ENCODE measurements around the gene FRMPD2.

DNA sequence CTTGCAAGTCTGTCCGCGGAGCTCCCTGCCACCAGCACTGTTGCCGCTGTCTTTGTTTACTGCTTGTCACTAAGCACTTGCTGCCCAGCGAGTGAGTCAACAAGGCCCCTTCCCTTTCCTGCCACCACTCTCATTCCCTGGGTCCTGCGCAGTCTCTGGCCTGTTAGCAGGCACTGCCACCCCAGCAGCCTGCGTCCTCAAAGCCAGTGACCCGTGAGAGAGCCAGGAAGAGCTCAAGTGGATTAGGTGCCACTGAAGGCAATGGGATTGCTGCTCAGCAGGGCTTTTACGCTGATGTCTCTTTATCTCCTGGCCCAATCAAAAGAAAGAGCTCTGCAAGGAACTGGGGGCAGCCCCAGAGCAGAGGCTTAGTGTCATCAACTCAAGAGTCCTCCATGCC is at the start of gene FRMPD2:
- TF ChIP-seq, protein P1, sequence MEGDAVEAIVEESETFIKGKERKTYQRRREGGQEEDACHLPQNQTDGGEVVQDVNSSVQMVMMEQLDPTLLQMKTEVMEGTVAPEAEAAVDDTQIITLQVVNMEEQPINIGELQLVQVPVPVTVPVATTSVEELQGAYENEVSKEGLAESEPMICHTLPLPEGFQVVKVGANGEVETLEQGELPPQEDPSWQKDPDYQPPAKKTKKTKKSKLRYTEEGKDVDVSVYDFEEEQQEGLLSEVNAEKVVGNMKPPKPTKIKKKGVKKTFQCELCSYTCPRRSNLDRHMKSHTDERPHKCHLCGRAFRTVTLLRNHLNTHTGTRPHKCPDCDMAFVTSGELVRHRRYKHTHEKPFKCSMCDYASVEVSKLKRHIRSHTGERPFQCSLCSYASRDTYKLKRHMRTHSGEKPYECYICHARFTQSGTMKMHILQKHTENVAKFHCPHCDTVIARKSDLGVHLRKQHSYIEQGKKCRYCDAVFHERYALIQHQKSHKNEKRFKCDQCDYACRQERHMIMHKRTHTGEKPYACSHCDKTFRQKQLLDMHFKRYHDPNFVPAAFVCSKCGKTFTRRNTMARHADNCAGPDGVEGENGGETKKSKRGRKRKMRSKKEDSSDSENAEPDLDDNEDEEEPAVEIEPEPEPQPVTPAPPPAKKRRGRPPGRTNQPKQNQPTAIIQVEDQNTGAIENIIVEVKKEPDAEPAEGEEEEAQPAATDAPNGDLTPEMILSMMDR (IDR thresholded peaks at IDR 0.05) = no peak
- TF ChIP-seq, protein P2, sequence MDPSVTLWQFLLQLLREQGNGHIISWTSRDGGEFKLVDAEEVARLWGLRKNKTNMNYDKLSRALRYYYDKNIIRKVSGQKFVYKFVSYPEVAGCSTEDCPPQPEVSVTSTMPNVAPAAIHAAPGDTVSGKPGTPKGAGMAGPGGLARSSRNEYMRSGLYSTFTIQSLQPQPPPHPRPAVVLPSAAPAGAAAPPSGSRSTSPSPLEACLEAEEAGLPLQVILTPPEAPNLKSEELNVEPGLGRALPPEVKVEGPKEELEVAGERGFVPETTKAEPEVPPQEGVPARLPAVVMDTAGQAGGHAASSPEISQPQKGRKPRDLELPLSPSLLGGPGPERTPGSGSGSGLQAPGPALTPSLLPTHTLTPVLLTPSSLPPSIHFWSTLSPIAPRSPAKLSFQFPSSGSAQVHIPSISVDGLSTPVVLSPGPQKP (IDR thresholded peaks at IDR 0.05; ENCODE audit: low read depth, low read length) = no peak
- TF ChIP-seq HOXB5 (CRISPR knock-in tag; IDR thresholded peaks at IDR 0.05) (no peak), POLR2A (IDR thresholded peaks at IDR 0.05; ENCODE audit: low read length) (no peak), KDM5A (IDR thresholded peaks at IDR 0.05) (no peak), JUN (IDR thresholded peaks at IDR 0.05) (no peak), RFX5 (IDR thresholded peaks at IDR 0.05) (no peak), NFE2L2 (conservative IDR thresholded peaks at IDR 0.05; ENCODE audit: low read length) (no peak)

Measured in A549 (cell line).